Activated CD4-positive, alpha-beta T cell treated with anti-CD3 and anti-CD28 coated beads, Interleukin-10, Interleukin-2, amounts not matched to agents 100 ng/mL and 50 ng/mL, durations not matched to agents 16 hours and 8 hours (primary cell): Measurements from ENCODE around the gene PDYN.

ENCODE experiments used
- DNase-seq: peaks from one replicate; pipeline ENCODE4 v3.0.0-alpha.2; 2020

PDYN gene

GRCh38 chr20:1949347-1950100 is 44.3 kb downstream of the PDYN start:
- DNase-seq, result no peak

GRCh38 chr20:1947535-1947846 is 46.4 kb downstream of the PDYN start:
- no peak for DNase-seq

GRCh38 chr20:1946762-1947534 is 46.9 kb downstream of the PDYN start:
- no peak for DNase-seq

GRCh38 chr20:1946442-1946761 is 47.5 kb downstream of the PDYN start:
- no peak for DNase-seq

GRCh38 chr20:1945660-1946059 is 48.2 kb downstream of the PDYN start:
- DNase-seq, result no peak

GRCh38 chr20:1945134-1945618 is 48.7 kb downstream of the PDYN start:
- DNase-seq, result no peak

- no peak for DNase-seq
Observed at GRCh38 chr20:1944345-1945091, 49.3 kb downstream of the PDYN start.

- DNase-seq, result no peak
Observed at GRCh38 chr20:1943275-1944002, 50.4 kb downstream of the PDYN start.

- DNase-seq, result no peak
Observed at GRCh38 chr20:1942486-1943274, 51.2 kb downstream of the PDYN start.

GRCh38 chr20:1942061-1942460 is 51.8 kb downstream of the PDYN start:
- DNase-seq, result no peak

- no peak for DNase-seq
Observed at GRCh38 chr20:1941226-1941625, 52.6 kb downstream of the PDYN start.

GRCh38 chr20:1940581-1940980 is 53.3 kb downstream of the PDYN start:
- no peak for DNase-seq

- no peak for DNase-seq
Observed at GRCh38 chr20:1939270-1939595, 54.6 kb downstream of the PDYN start.

- no peak for DNase-seq
Observed at GRCh38 chr20:1938464-1939269, 55.2 kb downstream of the PDYN start.

- DNase-seq, result no peak
Observed at GRCh38 chr20:1937316-1937976, 56.4 kb downstream of the PDYN start.

GRCh38 chr20:1935696-1936366 is 58.0 kb downstream of the PDYN start:
- DNase-seq, result no peak

GRCh38 chr20:1934721-1935573 is 58.9 kb downstream of the PDYN start:
- no peak for DNase-seq

- no peak for DNase-seq
Observed at GRCh38 chr20:1934156-1934555, 59.7 kb downstream of the PDYN start.

GRCh38 chr20:1933465-1933870 is 60.4 kb downstream of the PDYN start:
- DNase-seq, result no peak
